HG03457 (cell line): ENCODE data around the gene ARG2.

Experiments
- ATAC-seq: cut with Tn5 transposase; IDR thresholded peaks from one replicate; pipeline ENCODE4 v1.9.1; 2021; ENCODE audit warnings: moderate number of reproducible peaks; ENCODE audit not compliant: unreplicated experiment

ARG2 gene

DNA sequence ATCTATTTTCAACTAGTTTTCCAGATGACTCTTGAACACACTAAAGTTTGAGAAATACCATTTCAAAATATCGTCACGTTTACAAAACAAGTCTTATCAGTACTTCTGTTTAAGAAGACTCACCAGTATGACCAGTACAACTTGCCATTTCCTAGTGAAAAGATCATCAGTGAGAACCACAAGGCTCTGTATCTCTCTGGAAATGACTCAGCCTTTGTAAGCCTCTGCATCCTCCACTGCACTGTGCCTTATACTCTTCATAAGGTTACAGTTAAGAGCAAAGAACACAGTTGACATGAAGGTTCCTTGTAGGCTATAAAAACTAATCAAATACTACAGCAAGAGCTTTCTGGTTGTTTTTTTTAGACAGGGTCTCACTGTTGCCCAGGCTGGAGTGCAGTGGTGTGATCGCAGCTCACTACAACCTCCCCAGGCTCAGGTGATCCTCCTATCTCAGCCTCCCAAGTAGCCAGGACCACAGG, 60.4 kb downstream of the ARG2 start:
- peak; percentile 61 for ATAC-seq

- ATAC-seq = no peak
Observed at GRCh38 chr14:67680941-67681340, 61.2 kb downstream of the ARG2 start.

DNA sequence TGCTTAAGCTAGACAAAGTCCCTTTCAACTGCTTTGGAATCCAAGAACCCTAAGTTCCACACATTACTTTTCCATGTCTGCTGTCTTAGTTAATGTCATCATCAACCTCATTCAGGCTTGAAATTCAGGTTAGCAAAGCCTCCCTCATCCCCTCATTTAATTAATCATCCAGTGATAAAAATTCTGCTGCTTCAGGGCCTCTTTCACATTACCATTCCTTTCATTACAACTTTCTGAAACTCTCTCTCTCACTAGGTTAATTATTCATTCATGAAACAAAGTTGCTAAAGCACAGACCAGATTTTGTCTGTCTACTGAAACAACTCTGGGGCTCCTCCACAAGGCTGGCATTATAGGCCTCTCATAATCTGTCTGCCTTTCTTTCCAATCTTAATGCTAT, 64.1 kb downstream of the ARG2 start:
- ATAC-seq = no peak

- no peak for ATAC-seq
Observed at GRCh38 chr14:67690011-67690410, 70.3 kb downstream of the ARG2 start.

- ATAC-seq = peak; percentile 76
Observed at GRCh38 chr14:67694791-67695393, 75.2 kb downstream of the ARG2 start.

- peak; percentile 62 for ATAC-seq
Observed at GRCh38 chr14:67695394-67695949, 75.8 kb downstream of the ARG2 start, which contains the start of gene RDH11. RDH11 (minus strand) TSS chr14:67695764; CDS start chr14:67695703, 61 bp downstream.

GRCh38 chr14:67697006-67697405, 77.3 kb downstream of the ARG2 start:
- ATAC-seq = no peak

DNA sequence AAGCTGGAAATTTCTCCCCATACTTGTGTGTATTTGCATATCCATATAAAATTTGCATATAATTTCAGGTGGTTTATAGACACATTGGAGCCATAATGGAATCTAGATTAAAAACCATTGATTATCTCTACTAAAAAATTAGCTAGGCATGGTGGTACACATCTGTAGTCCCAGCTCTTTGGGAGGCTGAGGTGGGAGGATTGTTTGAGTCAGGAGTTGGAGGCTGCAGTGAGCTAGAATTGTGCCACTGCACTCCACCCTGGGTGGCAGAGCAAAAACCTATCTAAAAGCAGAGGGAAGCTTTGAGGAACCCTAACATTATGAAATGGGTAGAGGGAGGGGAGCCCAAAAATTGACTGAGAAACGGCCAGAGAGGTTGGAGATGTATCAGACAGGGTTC, 78.5 kb downstream of the ARG2 start:
- no peak for ATAC-seq
